Endothelial cell of umbilical vein (primary cell): ENCODE measurements around the gene SUCLG2. TPM values are rescaled to one million over a fixed set of nuclear protein-coding genes. Genes with fewer than 3 reads are reported as not detected.

Experiments used
- BruUV-seq: library from RNA; stranded (reverse); fragments of 400-500 nt; replicated peaks from 2 replicates; lab custom pipeline; 2021; lab: Mats Ljungman, UMichigan
- CTCF ChIA-PET: fragments of 300-600, 350-600 bp; sonication (Branson Sonifier 250); formaldehyde crosslinking; loops from one replicate; lab custom pipeline; 2021; ENCODE audit warnings: antibody characterized with exemption, inconsistent platforms; lab: Charles Lee
- POLR2A ChIA-PET: fragments of 300-600, 350-600 bp; sonication (Branson Sonifier 250); formaldehyde crosslinking; loops from one replicate; lab custom pipeline; 2021; ENCODE audit warnings: antibody characterized with exemption, inconsistent platforms; lab: Charles Lee
- DNase-seq: peaks from one replicate; pipeline ENCODE4 v3.0.0-alpha.2; 2011; ENCODE audit warnings: low read depth, low spot score
- FAIRE-seq: peaks from 2 replicates; lab custom pipeline; 2011; peaks lifted over from hg19 to GRCh38; lab: Jason Lieb, UNC
- H2AFZ ChIP-seq: 2 replicates; pipeline ENCODE4 v1.6.0; 2012; ENCODE audit warnings: low read depth, low read length, control low read depth, inconsistent platforms
- H3K27ac ChIP-seq: 2 replicates; pipeline ENCODE4 v1.5.1; 2011; ENCODE audit warnings: low read depth, mild to moderate bottlenecking, control low read depth, low read length, moderate library complexity; ENCODE audit not compliant: insufficient read depth
- H3K27me3 ChIP-seq, 2 experiments: 2 replicates each; pipeline versions ENCODE4 v1.6.0 to v1.6.1; 2011; ENCODE audit warnings: low read length in 2 of 2, mixed read lengths in 1 of 2; ENCODE audit not compliant: control insufficient read depth in 2 of 2, insufficient read depth in 2 of 2
- H3K36me3 ChIP-seq, 2 experiments: 2 replicates in 1 of 2; 3 replicates in 1 of 2; pipeline ENCODE4 v1.5.1; 2011; ENCODE audit warnings: low read length in 2 of 2, mild to moderate bottlenecking in 1 of 2, moderate library complexity in 1 of 2; ENCODE audit not compliant: control insufficient read depth in 2 of 2, insufficient read depth in 2 of 2; ENCODE audit errors: extremely low read depth in 1 of 2
- H3K4me1 ChIP-seq: 3 replicates; pipeline ENCODE4 v1.5.1; 2011; ENCODE audit warnings: mild to moderate bottlenecking, low read length; ENCODE audit not compliant: control insufficient read depth, insufficient read depth; ENCODE audit errors: extremely low read depth
- H3K4me2 ChIP-seq: 2 replicates; pipeline ENCODE4 v1.6.1; 2011; ENCODE audit warnings: low read length, control low read depth, mixed read lengths; ENCODE audit not compliant: insufficient read depth
- H3K4me3 ChIP-seq, 3 experiments: fragments of 200-600 bp in 1 of 3; sonication (generic), shearing (Covaris generic) in 1 of 3; replicated peaks in 1 of 3; 2 replicates each; pipeline ENCODE4 v1.5.1; 2011 to 2016; ENCODE audit warnings: control low read depth in 3 of 3, low read length in 3 of 3, mild to moderate bottlenecking in 2 of 3, inconsistent platforms in 1 of 3, low read depth in 1 of 3, moderate library complexity in 1 of 3; ENCODE audit not compliant: insufficient read depth in 1 of 3
- H3K79me2 ChIP-seq: 2 replicates; pipeline ENCODE4 v1.6.0; 2012; ENCODE audit warnings: low read length, inconsistent platforms; ENCODE audit not compliant: control insufficient read depth, insufficient read depth
- H3K9ac ChIP-seq: replicated peaks from 2 replicates; pipeline ENCODE3; 2011; ENCODE audit warnings: low read length, control low read depth; ENCODE audit not compliant: insufficient read depth; ENCODE audit errors: extremely low read depth
- H3K9me1 ChIP-seq: replicated peaks from 3 replicates; pipeline ENCODE4 v1.6.0; 2011; ENCODE audit warnings: mild to moderate bottlenecking, low read length; ENCODE audit not compliant: control insufficient read depth, insufficient read depth; ENCODE audit errors: extremely low read depth
- H3K9me3 ChIP-seq: replicated peaks from 2 replicates; pipeline ENCODE4 v1.5.1; 2012; ENCODE audit warnings: low read length, inconsistent platforms; ENCODE audit not compliant: control insufficient read depth, insufficient read depth
- H4K20me1 ChIP-seq: replicated peaks from 2 replicates; pipeline ENCODE3; 2011; ENCODE audit warnings: mild to moderate bottlenecking, low read length; ENCODE audit not compliant: control insufficient read depth, insufficient read depth; ENCODE audit errors: extremely low read depth
- EZH2 ChIP-seq: IDR thresholded peaks from 2 replicates; pipeline ENCODE4 v1.6.1; 2012; ENCODE audit warnings: borderline replicate concordance, low read depth, mild to moderate bottlenecking, moderate library complexity, low read length, inconsistent platforms; ENCODE audit not compliant: severe bottlenecking
- FOS ChIP-seq: IDR thresholded peaks from 2 replicates; pipeline ENCODE4 v1.6.1; 2011; ENCODE audit warnings: mild to moderate bottlenecking, low read length, moderate library complexity, borderline replicate concordance; ENCODE audit not compliant: insufficient read depth
- GATA2 ChIP-seq: IDR thresholded peaks from 2 replicates; pipeline ENCODE4 v1.7.0; 2011; ENCODE audit warnings: low read depth, mild to moderate bottlenecking, moderate library complexity, mixed read lengths, low read length; ENCODE audit not compliant: insufficient read length, insufficient read depth
- JUN ChIP-seq: IDR thresholded peaks from 2 replicates; pipeline ENCODE4 v1.6.1; 2011; ENCODE audit warnings: borderline replicate concordance, low read depth; ENCODE audit not compliant: insufficient read length, insufficient read depth
- MYC ChIP-seq: IDR thresholded peaks from one replicate; pipeline ENCODE4 v1.6.1; 2011; ENCODE audit warnings: mild to moderate bottlenecking, low read depth, low read length
- POLR2A ChIP-seq: IDR thresholded peaks from 2 replicates; pipeline ENCODE4 v1.6.1; 2012; ENCODE audit warnings: low read depth, mild to moderate bottlenecking, control low read depth, low read length
- POLR2AphosphoS5 ChIP-seq: IDR thresholded peaks from 2 replicates; pipeline ENCODE4 v1.6.1; 2012; ENCODE audit warnings: low read depth, mild to moderate bottlenecking, control low read depth, low read length, moderate library complexity; ENCODE audit not compliant: insufficient read depth
- dilution Hi-C: fragments of 300-500 bp; cut with MboI; formaldehyde crosslinking; loops from one replicate; pipeline ENCODE4 v1.15.0; 2019; ENCODE audit warnings: low sequenced_read_pairs; ENCODE audit not compliant: extremely low pct_ligation_motif_present
- intact Hi-C: fragments of 100-400 bp; cut with micrococcal nuclease; formaldehyde crosslinking; loops from one replicate; pipeline ENCODE4 v1.10.0; 2022
- polyA plus RNA-seq, 4 experiments: library from polyadenylated mRNA; depleted of rRNA in 3 of 4; stranded (reverse) in 3 of 4; unstranded in 1 of 4; fragments of >200 nt; gene quantifications; 2 replicates each; pipeline versions ENCODE4 v1.2.1 to v1.2.3, GENCODE V29; 2011 to 2012; ENCODE audit warnings: missing spikeins in 1 of 4
- total RNA-seq: library from RNA; stranded (reverse); gene quantifications from 2 replicates; pipeline ENCODE4 v1.2.3, GENCODE V29; 2021
- TF ChIP-seq, protein P1 (sequence below): IDR thresholded peaks from 2 replicates; pipeline ENCODE4 v1.6.1; 2011; ENCODE audit not compliant: insufficient read depth, insufficient read length
- TF ChIP-seq, protein P2 (sequence below), 2 donors: IDR thresholded peaks; 1 replicate in 1 of 2; 2 replicates in 1 of 2; pipeline ENCODE4 v1.5.1; 2011; ENCODE audit warnings: low read length in 2 of 2, mild to moderate bottlenecking in 2 of 2, moderate library complexity in 2 of 2, control low read depth in 1 of 2, inconsistent platforms in 1 of 2, low read depth in 1 of 2; ENCODE audit not compliant: insufficient read depth in 1 of 2; ENCODE audit errors: extremely low read depth in 1 of 2

The SUCLG2 gene
- total and polyA plus RNA-seq, 2 donors (not counting 3 experiments of a cell fraction or from before 2014, with no cell fraction given) = 8.1 to 38.3 TPM

GRCh38 chr3:67524046-67524445 is 130.4 kb downstream of the SUCLG2 start:
- no peaks in the 10 kb centered on the region for H3K9me3 ChIP-seq
- CTCF ChIA-PET = no interaction called here
- no peak overlapping the region for H2AFZ ChIP-seq
- intact Hi-C loops (no loop called here), dilution Hi-C loops (no loop called here)
- no peak overlapping the region for H3K4me2 ChIP-seq
- POLR2A ChIA-PET = no interaction called here
- H3K27ac ChIP-seq = no peak overlapping the region
- peaks cover 0 to under 1% of the 10 kb centered on the region in 2 experiments for H3K36me3 ChIP-seq
- no peak for DNase-seq
- TF ChIP-seq POLR2A = no peak
- TF ChIP-seq FOS = no peak
- TF ChIP-seq, protein P1, sequence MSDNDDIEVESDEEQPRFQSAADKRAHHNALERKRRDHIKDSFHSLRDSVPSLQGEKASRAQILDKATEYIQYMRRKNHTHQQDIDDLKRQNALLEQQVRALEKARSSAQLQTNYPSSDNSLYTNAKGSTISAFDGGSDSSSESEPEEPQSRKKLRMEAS = no peak
- no peak for TF ChIP-seq POLR2AphosphoS5
- no peak for TF ChIP-seq MYC
- TF ChIP-seq GATA2 = no peak
- TF ChIP-seq, protein P2, sequence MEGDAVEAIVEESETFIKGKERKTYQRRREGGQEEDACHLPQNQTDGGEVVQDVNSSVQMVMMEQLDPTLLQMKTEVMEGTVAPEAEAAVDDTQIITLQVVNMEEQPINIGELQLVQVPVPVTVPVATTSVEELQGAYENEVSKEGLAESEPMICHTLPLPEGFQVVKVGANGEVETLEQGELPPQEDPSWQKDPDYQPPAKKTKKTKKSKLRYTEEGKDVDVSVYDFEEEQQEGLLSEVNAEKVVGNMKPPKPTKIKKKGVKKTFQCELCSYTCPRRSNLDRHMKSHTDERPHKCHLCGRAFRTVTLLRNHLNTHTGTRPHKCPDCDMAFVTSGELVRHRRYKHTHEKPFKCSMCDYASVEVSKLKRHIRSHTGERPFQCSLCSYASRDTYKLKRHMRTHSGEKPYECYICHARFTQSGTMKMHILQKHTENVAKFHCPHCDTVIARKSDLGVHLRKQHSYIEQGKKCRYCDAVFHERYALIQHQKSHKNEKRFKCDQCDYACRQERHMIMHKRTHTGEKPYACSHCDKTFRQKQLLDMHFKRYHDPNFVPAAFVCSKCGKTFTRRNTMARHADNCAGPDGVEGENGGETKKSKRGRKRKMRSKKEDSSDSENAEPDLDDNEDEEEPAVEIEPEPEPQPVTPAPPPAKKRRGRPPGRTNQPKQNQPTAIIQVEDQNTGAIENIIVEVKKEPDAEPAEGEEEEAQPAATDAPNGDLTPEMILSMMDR (IDR thresholded peaks at IDR 0.05; ENCODE audit: extremely low read depth in 1 of 2, insufficient read depth in 1 of 2, low read depth in 1 of 2, low read length in 2 of 2) = no peak
- no peak for TF ChIP-seq EZH2
- TF ChIP-seq JUN = no peak
- H3K4me1 ChIP-seq = no peaks in the 10 kb centered on the region
- H3K4me3 ChIP-seq = no peak overlapping the region
- H3K27me3 ChIP-seq = no peaks in the 10 kb centered on the region
- no peaks in the 10 kb centered on the region for H3K9me1 ChIP-seq
- no peaks in the 10 kb centered on the region for H3K79me2 ChIP-seq
- H3K9ac ChIP-seq = no peak overlapping the region
- BruUV-seq = no TSS peak
- FAIRE-seq = no peak
- H4K20me1 ChIP-seq = no peaks in the 10 kb centered on the region
